IPS DF 4.7 (cell line): ENCODE measurements around the gene C1QTNF5.

ENCODE experiments used
- DNase-seq: peaks from one replicate; pipeline ENCODE4 v3.0.0-alpha.2; 2013; ENCODE audit warnings: low spot score; ENCODE audit errors: extremely low read depth

The C1QTNF5 gene

DNA sequence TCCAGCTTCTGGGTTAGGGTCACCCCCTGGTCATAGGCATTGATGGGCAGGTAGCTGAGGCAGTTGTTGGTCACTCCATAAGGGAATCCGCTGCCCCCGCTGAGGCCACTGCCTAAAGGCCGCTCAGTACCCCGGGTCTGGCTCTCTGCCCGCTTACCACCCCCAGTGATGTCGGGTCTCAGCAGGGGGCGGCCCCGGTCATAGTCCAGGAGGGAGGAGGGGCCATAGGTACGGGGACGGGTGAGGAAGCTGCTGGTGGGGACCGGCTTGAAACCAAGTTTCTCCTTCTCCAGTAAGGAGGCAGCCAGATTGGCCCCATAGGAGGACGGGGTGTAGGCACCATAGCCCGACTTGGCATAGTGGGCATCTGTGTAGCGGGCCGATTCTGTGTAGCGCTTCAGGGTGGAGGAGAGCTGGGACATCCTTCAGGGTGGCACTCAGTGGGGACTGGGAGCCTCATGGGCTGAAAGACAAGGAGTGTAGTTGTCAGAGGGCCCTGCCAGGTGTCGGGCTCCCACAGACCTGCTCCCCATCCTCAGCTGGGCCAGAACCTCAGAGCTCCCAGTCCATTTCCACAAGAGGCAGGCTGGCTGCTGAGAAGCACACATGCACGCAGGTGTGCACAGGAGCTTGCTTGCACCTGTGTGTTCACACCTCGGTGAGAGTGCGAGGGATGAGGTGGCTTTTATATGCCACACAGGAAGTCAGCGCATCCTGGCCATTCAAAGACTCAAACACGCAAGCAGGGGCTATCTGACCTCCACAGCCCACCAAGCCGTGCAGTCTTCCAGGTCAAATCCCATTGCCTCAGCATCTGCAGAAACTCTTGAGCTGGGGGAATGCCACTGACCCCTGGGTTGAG, 32.6 kb upstream of the C1QTNF5 start:
- no peak for DNase-seq

DNA sequence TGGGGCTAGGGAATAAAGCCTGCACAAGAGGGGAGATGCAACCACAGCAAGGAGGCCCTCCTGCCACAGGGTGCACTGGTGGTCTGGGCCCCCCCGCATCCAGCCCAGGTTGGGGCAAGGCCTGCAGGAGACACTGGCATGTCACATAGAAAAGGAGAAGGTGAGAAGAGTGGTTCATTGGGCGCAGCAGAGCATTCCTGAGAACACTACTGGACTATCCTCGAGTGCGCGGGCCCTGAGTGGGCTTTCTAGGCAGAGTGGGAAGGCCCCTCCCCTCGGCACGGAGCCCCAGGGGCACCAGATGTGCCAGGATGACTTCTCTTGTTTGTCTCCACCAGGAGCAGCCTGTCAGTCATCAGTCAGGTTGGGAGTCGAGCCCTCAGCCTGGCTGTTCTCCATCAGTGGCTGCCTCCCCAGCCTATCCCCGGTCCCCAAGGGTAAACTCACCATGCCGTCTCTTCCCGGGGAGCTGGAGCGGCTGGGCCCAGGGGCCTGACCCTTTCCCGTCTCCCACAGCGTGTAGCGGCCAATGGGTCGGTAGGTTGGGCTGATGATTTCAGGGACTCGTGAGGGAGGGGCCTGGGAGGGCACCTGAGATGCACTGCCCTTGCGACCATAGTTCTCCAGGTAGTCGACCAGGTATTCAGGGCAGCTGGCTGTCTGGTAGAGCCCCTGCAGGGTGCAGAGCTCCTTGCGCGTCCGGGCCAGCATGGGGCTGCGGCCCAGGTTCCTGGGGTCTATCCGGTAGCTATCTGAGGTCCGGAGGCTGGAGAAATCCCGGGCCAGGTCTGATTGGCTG, 31.8 kb upstream of the C1QTNF5 start:
- no peak for DNase-seq

DNA sequence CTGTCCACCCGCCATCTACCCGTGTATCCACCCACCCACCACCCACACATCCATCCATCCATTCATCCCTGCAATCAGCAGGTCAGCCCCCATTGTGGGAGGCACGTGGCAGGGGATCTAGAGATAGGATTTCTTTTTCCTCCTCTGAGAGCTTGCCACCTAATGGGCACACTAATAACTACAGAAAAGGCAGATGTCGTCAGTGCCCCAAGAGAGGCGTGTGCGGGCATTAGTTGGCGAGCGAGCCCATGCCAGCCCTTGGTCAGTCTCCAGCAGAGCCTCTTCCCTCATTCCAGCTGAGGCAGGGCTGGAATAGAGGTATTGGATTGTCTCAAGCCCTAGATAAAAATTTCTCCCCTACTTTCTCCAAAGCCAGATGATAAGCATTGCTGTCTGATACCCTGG, 31.1 kb upstream of the C1QTNF5 start:
- no peak for DNase-seq

DNA sequence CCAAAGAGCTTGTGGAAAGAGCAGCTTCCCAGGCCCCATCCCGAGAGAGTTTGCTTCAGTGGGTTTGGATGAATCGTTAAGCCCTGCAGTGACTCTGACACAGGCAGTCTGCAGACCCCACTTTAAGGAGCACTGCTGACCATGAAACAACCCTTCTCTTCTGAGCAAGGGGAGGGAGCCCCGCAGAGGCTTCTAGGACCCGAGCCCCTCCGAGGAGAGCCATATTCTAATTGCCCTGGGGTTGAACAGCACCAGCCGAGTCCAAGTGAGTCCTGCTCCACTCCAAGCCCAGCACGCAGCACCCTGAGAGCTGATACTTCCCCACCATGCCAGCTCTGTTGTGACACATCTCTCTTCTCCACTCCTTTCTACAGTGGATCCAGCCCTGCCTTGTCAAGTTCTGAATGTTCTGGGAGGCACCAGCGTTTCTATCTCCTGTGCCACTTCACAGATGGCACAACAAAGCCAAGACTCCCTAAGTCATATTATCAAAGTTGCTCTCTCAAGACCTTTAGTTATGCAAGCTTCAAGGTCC, 30.5 kb upstream of the C1QTNF5 start:
- no peak for DNase-seq

DNA sequence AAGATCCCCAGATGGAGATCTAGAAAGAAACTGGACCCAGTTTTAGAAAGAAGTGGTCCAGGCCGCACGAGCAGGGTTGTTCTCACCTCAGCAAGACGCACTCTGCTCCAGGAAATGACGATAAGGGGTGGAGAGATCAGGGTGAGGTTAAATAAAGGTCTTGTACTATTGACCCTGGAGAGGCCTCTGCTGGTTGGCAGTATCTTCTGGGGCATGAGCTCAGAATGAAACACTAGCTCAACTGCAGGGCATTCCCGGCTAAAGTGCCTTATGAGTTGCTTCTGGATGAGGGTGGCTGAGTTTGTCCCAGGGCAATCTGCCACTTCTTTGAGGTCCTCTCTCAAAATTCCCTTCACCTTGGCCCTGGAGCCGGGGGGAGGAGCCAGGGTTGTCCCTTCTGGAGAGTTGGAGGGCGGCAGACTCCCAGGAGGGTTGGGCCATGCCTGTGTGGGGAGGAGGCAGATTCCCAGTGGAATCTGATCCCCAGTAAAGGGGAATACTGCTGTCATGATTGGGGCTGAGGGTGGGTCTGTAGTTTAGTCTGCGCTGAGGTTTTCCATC, 29.9 kb upstream of the C1QTNF5 start:
- no peak for DNase-seq

- no peak for DNase-seq
These were observed 28.6 kb upstream of the C1QTNF5 start for GRCh38 chr11:119369132-119369925.

DNA sequence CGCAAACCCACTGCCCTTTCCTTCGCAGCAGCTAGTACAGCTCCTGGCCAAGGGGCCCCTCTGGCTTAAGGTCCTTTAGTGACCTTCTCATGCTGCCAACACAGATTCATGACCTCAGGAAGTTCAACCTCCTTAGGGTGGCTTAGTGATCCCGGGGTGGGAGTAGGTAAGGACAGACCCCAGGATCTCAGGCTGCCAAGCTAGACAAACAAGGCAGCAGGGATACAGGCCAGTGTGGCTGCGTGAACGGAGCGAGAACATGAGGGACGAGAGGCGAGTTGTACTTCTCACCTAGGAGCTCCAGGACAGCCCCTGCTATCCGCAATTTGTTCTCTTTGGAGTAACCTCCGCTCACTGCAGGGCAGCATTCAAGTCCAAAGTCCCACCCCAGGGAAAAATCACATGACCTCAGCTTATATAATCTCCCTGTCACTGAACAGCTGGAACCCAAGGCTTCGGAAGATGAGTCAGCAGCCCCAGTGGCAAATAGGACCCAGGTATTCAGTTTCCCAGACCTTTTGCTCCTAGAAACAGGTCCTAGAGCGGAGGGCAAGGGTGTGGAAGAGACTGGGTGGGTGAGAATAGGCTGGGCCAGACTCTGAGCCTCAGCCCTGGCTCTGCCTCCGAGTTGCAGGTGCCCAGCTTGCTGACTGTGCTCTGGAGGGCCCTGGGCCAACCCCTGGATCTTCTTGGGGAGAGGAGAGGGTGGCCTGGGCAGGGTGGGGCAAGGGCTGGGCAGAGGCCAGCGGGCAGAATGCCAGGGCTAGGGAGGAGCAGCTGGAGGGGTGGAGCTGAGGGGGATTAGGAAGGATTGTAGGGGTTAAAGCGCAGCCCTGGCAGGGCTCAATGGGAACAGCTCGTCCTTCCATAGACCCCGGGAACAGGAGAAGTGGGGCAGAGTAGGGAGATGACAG, 27.7 kb upstream of the C1QTNF5 start:
- DNase-seq = no peak

DNA sequence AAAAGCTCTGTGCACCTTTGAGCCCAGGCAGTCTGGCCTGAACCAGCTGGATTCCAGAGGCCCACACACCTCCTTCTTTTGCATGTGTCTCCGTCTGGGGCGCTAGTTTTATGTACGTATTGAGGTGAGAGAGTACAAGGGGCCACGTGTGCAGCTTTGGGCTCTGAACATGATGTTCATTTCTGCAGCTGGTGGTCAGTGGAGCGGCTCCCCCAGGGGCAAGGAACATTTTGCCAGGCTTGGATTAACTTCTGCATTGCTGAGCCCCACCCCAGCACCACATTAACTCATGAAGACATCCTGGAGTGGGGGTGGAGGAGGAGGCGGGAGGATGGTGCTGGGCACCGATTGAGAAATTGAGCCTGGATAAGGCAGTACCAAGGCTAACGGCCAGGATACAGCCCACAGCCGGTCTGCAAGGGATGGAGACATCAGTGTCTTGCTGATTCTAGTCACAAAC, 27.0 kb upstream of the C1QTNF5 start:
- DNase-seq = no peak

DNA sequence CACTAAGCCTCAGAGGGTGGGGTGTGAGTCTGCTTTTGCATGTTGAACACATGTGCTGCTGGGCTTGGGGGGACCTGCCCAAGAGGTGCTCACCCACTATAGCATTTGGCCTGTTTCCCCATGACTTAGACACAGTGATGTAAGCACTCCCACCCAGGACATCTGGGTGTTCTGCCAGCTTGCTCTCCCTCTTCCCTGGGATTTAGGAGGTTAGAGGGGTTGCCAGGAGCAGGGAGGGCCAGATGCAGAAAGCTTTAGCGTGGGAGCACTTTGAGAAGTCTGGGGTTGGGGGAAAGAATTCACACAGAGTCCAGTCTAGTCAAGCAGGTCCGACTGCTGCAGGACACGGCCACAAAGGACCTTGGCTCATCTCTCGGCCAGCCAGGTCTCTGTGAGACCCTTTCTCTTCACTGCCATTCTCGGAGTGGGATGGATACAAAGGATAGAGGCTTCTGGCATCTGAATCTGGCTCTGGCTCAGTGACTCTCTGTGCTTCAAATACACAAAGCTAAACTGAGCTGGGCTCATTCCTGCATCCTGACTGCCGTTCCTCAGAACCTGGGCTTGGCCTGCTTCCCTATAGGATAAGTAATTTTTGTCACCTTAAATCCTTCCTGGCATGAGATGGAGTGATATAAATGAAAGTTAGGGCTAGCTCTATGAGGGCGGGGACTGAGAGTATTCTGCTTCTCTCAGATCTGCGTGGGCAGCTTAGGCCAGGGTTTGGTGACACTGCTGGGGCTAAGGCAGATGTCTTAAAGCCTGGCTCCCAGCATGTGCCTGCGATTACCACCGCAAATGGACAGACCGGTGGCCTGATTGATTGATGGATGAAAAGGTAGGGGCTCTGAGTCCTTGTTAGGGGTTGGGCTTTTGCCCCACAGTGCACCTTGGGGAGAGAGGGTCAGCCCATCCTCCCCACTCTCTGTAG, 26.3 kb upstream of the C1QTNF5 start:
- no peak for DNase-seq

GRCh38 chr11:119365071-119365591, 24.4 kb upstream of the C1QTNF5 start:
- no peak for DNase-seq

DNA sequence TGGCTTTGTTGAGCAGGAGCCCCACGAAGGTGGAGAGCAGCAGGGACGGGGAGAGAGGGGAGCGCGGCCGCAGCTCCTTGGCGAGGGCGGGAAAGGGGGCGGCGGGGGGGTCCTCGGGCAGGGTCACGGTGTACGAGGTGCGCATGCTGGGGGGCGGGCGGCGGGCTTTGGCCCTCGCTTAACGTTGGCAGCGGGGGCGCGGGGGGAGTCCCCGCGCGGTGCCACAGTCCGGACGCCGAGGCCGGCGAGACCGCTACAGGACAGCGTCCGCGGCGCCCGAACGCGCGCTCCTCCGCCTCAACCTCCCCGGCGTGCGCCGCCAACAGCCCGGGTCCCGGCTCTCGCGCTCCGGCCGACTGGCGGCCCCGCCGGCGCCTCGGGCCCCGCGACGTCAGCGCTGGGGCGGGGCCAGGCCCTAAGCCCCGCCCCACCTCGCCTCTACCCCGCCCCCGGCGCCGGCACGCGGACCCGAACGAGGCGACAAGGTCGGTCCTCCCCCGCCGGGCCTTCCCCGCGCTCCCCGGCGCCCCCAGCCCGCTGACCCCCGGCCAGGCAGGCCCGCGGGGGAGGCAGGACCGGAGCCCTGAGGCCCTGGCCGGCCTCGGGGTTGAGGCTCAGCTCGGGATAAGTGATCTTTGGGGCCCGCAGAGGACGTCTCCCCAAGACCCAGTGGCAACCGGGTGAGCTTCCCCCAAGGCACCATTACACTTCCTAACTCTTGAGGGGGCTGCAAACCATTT, 23.3 kb upstream of the C1QTNF5 start:
- no peak for DNase-seq

DNA sequence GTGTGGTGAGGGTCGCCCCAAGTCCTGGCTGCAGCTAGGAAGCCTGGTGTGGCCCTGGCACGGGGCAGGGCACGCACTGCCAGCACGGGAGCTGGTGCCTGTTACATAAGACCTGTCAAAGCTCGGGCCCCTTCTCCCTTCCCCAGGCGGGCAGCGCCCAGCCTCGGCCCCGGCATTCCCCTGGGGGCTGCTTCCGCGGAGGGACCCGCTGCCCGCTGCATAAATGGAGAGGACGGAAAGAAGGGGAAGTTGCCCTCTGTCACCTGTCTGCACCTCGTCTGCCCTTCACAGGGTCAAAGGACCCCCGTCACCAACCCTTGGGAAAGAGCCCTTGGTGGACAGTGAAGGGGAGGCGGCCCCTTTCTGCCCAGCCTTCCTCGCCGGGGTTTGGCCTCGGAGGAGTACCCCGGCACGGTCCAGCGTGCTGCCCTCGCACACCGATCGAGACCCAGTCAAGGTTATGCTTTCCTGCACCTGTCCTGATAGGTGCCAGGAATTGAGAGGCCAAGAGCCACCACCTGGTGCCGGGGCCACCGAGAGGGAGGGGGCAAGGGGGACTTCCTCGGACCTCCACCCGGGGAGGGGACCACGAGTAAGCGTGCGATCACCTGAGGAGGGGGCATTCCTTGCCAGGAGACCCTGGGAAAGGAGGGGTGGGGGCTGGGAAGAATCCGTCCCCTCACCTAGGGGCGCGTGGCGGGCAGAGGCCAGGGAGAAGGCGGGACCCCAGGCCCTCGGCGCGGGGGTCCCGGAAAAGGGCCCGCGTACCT, 22.6 kb upstream of the C1QTNF5 start:
- DNase-seq = no peak

- no peak for DNase-seq
These were observed 22.0 kb upstream of the C1QTNF5 start for GRCh38 chr11:119362741-119363080.

- no peak for DNase-seq
These were observed 21.4 kb upstream of the C1QTNF5 start for GRCh38 chr11:119361941-119362725.

- no peak for DNase-seq
These were observed 20.5 kb upstream of the C1QTNF5 start for GRCh38 chr11:119361056-119361787.
